GM18507 (cell line): ENCODE measurements around the gene RBFOX2.
"Not testable (repeated sequence)": the region's sequence is repeated elsewhere in the genome, so short reads cannot be mapped to it uniquely, and the experiment has no call there.

Experiments
- DNase-seq: peaks from one replicate; pipeline ENCODE4 v3.0.0; 2011; ENCODE audit warnings: low read depth; ENCODE audit not compliant: insufficient read length; ENCODE audit errors: extremely low spot score
- FAIRE-seq: peaks from 2 replicates; lab custom pipeline; 2011; peaks lifted over from hg19 to GRCh38; lab: Jason Lieb, UNC

The RBFOX2 gene

DNA sequence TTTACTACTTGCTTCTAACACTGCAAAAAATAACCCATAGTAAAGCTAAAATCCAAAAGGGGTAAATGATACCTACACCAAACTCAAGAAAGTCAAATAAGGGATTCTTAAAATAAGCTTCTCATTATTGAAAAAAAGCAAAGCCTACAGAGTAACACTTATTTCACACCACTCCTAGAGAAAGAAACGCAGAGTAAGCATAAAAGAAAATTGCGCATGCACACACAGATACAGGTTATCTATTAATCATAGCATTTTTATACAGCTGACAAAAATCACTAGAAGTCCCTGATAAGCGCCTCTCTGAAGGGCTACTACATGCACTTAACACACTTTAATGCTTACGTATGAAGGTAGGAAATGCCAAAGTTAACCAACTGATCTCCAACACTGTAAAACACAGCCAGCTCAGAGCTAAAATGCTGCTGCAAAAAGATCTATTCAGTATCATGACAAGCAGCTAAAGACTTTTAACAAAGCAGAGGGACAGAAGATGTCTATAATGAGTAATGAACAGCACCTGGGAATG lies 14.0 kb downstream of the RBFOX2 start:
- DNase-seq (no peak), FAIRE-seq (no peak)

GRCh38 chr22:36012332-36012731 lies 16.3 kb downstream of the RBFOX2 start:
- FAIRE-seq (no peak), DNase-seq (no peak)

DNA sequence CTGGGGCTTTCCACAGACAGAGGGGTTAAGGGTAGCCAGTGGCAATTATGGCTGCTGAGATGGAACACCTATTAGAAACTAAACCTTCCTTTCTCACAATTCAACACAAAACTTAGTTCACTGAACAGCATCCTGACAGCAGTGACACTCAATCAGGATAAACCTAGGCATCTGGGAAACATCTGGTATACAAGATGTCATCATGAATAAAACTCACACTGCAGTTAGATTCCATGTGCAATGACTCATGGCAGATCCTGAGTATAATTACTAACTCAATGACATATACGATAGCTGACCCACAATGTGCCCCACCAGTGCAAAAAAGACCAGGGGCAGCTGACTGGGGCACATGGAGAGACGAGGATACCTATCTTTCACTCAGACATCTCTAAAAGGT lies 17.7 kb downstream of the RBFOX2 start:
- no peak for FAIRE-seq
- no peak for DNase-seq

GRCh38 chr22:36010090-36010489 lies 18.5 kb downstream of the RBFOX2 start:
- no peak for DNase-seq
- no peak for FAIRE-seq

DNA sequence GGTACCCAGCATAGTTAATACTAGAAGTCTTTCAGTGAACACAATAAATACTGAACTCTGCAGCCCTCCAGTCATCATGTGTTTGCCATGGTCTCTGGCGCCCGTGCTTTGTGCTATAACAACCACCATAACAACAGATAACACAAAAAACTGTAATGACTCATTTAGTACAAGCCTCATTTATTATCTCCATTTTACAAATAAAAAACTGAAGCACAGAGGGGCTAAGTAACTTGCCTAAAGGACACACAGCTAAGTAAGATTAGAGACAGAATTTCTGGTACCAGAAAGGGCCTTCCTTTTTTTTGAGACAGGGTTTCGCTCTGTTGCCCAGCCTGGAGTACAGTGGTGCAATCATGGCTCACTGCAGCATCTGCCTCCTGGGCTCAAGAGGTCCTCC lies 19.5 kb downstream of the RBFOX2 start:
- no peak for DNase-seq
- no peak for FAIRE-seq

DNA sequence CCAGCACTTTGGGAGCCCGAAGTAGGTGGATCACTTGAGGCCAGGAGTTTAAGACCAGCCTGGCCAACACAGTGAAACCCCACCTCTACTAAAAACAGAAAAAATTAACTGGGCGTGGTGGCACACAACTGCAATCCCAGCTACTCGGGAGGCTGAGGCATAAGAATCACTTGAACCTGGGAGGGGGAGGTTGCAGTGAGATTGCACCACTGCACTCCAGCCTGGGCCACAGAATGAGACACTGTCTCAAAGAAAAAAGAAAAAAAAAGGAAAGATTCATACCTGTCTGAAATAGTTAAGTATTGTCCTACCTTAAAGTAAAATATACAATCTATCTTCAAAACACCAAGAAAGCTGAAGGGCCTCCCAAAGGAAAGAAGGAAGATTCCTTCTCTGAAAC lies 20.1 kb downstream of the RBFOX2 start:
- DNase-seq (no peak), FAIRE-seq (no peak)

DNA sequence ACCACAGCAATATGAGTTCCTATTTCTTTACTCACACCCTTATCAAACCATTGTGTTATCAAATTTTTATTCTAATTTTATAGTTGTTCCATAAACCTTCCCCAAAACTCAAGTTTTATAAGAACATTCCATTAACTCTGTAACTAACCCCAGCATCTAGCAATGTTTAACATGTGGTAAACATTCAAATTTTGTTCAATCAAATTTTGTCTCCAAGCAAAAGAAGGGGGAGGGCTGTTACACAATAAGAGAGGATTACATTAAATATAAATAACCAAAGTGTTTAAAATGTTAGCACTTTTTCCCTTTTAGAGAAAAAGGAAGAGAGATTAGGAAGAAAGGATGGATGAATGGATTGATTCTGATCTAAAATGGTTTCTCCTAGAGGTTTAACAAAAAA lies 20.5 kb downstream of the RBFOX2 start:
- FAIRE-seq (no peak), DNase-seq (no peak)

DNA sequence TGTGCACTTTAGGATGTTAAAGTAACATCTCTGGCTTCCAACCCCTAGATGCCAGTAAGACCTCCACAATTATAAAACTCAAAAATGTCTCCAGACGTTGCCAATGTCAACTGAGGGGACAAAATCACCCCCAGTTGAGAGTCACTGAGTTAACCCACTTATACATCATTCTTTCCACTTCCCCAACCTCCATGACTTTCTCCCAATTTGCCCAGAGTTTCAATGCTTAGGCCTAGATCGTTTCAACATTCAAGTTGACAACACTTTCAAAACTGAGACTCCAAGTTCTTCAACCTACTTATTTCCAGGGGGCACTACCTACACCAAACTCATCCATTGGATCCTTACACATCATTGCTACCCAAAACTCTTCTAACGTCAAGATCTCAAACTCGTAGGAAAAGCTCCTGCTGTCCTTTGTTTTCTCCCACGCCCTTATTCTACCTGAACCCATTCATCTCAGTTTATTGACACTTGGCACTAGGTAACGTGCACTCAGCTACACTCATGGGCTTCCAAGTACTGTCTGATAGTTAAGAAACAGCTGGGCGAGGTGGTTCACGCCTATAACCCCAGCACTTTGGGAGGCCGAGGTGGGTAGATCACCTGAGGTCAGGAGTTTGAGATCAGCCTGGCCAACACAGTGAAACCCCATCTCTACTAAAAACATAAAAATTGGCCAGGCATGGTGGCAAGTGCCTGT lies 24.5 kb downstream of the RBFOX2 start:
- FAIRE-seq, result no peak
- no peak for DNase-seq

DNA sequence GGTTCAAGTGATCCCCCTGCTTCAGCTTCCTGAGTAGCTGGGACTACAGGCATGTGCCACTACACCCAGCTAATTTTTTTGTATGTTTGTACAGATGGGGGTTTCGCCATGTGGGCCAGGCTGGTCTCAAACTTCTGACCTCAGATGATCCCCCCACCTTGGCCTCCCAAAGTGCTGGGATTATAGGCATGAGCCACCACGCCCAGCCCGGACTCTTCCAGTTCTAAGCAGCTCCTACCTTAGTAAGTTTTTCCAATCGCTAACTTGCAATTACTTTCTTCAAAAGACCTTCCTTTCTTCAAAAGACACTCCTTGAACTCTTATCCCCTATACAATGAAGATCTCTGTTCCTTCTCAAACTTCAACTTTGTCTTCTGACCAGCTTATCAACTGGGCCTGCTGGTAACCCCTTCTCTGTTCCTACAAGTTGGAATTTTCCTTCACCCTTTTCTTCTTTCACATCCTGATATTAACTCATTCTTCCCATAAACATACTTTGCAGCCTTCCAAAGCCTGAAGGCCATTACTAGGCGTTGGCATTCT lies 25.8 kb downstream of the RBFOX2 start:
- DNase-seq (no peak), FAIRE-seq (no peak)

GRCh38 chr22:36002084-36002483 lies 26.5 kb downstream of the RBFOX2 start:
- no peak for FAIRE-seq
- no peak for DNase-seq

DNA sequence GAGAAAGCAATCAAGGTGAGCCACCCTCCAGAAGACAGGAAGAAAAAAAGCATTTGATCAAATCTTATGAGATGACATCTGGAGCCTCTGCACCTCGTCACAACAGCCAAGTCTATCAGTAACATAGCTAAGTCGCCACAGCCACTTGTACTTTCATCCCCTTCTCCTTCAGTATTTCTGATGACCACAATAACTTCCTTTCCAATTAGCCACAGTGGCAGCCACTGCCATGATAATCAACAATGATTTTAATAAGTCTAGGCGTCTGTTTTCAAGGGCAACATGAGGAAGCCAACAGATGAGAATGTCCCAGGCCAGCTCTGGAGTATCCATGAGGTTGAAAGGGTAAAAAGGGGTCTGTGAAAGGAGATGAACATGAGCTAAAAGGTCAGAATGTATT lies 29.9 kb downstream of the RBFOX2 start:
- DNase-seq, result no peak
- no peak for FAIRE-seq

- FAIRE-seq, result no peak
- DNase-seq, result no peak
Observed at GRCh38 chr22:35997438-35997837, 31.2 kb downstream of the RBFOX2 start.

DNA sequence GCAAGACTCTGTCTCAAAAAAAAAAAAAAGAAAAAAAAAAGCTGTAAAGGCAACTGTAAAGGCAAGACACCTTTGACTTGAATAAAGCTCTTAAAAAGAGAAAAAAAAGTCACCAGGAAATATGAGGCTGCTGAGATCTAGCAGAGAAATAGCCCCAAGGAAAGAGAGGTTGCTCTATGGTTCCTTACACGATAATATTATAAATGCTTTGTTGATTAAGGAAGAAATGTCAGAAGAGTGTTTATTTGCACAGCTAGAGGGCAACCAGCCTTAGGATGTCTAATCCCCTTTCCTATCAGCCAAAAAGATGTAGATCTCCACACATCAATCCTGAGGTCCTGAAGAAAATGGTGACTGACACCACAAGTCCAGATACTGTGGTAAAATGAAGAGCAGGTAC lies 32.0 kb downstream of the RBFOX2 start:
- DNase-seq, result no peak
- no peak for FAIRE-seq

DNA sequence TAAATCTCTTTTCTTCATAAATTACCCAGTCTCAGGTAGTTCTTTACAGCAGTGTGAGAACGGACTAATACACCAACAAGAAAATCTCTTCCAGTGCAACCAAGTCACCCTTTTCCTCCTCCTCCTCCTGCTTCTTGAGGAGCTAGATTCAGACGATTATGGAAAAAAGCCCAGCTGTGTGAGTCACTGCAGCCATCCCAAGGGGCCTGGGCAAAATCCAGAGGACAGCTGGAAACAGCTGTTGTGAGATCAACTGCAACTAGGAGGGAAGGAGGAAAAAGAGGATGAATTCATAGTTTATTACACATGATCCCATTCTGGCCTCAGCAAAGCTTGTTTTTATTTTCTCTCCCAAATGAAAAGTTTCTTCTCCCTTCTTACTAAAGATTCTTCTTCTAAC lies 32.9 kb downstream of the RBFOX2 start:
- FAIRE-seq (no peak), DNase-seq (no peak)

DNA sequence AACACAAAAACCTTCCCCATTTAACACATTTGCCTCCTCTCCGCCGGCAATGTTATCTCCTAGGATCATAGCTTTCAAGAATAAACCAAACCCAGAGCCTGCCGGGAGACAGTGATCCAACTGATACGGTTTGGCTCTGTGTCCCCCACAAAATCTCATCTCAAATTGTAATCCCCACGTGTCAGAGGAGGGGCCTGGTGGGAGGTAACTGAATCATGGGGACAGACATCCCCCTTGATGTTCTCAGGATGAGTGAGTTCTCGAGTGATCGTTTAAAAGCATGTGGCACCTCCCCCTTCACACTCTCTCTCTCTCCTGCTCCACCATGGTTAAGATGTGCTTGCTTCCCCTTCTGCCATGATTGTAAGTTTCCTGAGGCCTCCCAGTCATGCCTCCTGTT lies 33.3 kb downstream of the RBFOX2 start:
- DNase-seq (no peak), FAIRE-seq (no peak)

DNA sequence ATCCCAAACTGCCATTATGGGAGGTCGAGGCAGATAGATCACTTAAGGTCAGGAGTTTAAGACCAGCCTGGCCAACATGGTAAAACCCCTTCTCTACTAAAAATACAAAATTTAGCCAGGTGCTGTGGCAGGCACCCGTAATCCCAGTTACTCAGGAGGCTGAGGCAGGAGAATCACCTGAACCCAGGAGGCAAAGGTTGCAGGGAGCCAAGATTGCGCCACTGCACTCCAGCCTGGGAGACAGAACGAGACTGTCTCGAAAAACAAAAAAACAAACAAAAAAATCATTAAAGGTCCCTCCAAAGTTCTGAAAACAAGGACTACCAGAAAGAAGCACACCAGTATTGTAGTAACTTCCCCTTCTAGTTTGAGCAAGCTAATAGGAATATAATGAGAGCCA lies 34.9 kb downstream of the RBFOX2 start:
- not testable (repeated sequence) for FAIRE-seq

DNA sequence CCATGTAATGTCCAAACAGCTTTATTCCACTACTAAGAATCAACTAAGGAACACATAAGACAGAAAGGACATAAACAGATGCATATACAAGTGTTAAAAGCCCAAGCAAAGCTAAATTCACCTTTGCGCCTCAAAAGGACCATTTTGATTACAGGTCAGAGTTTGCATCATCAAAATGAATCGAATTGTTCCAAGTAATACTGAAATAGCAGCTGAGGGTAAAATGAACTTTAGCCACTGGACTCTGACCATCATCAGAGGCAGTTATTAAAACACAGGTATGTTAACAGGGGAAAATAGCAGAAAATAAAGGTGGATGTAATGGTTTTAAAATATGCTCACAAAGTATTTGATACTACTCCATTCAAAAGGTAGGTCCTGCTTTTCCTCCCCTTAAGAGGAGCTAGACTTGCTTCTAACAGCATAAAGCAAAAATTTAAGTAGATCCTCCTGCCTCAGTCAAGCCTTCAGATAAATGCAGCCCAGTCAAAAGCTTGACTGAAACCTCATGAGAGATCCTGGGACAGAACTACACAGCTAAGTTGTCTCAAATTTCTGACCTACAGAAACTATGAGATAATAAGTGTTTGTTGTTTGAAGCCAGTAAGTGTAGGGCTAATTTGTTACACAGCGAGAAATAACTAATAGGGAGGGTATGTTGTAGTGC lies 35.4 kb downstream of the RBFOX2 start:
- FAIRE-seq, result no peak
- DNase-seq, result no peak

More for the DNA sequence above, 34.9 kb downstream of the RBFOX2 start:
- not testable (repeated sequence) for DNase-seq

DNA sequence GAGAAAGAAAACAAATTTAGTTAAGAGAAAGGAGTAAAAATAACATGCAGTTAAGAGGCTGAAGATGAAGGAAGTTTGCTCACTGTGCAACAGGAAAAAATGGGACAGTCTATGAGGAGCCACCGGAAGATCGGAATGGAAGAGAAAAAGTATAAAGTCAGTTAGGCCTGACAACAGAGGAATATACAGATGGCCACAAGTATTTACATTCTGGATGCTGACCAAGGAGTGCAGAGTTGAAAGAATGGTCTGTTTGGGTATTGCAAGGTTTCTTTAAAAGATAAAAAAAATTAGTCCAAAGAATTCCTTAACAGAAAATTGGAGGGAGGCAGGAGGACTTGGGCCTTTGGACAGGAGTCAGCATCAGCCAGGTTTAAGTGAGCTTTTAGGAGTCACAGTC lies 37.5 kb downstream of the RBFOX2 start:
- DNase-seq, result no peak
- FAIRE-seq, result no peak

DNA sequence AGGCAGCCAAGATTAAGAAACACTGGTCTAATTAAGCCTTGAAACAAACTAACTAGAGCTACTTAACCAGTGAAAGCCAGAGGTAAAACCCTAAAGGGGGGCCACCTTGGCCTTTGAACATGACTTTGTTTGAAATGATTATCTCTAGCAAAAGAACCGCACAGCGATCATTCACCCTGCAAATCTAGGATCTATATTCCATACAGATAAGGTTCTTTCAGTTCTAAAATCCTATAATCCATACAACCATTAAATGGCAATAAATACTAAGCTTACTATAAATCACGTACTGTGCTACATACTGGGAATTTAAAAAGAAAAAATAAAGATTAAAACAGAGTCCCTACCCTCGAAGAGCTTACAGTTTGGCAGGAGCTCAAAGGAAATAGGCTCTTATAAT lies 40.6 kb downstream of the RBFOX2 start:
- no peak for FAIRE-seq
- DNase-seq, result no peak

- FAIRE-seq (no peak), DNase-seq (no peak)
Observed at GRCh38 chr22:35987487-35987886, 41.1 kb downstream of the RBFOX2 start.

- DNase-seq, result no peak
- FAIRE-seq, result no peak
Observed at GRCh38 chr22:35986088-35986487, 42.5 kb downstream of the RBFOX2 start.
